ENCODE results near the gene ATG13.

Gene ATG13

GRCh38 chr11:46680815-46681214 lies 63.5 kb downstream of the ATG13 start:
- 98% methylated on average over 19 of the region's 22 CpGs for WGBS
- H3K18ac ChIP-seq (ENCODE audit: low read depth in 1 of 2, low read length in 2 of 2), result no peak overlapping the region
- H3K23ac ChIP-seq (ENCODE audit: low read length in 2 of 2), result no peak overlapping the region

DNA sequence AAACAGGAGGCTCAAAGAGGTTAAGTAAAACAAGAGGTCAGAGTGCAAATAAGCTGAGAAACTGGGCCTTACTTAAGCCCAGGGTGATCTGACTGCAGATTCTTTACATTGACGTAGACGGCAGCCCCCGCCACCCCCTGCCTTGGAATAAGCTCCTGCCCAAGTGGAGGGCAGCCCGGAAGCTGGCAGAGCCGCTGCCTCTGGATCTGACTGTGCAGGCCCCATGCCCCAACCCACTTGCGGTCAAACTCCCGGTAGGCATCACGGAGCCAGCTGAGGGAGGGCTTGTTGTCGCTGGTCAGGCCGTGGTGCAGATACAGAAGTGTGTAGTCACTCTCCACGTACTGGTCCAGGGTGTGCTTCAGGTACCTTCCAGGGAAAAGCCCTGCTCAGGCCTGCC lies 64.5 kb downstream of the ATG13 start:
- 98% methylated on average over 11 of the region's 11 CpGs for WGBS
- H3K27ac ChIP-seq (ENCODE audit: low read length, poor library complexity, severe bottlenecking), result no peak overlapping the region
- no peak overlapping the region for H3K4me2 ChIP-seq (ENCODE audit: low read length, poor library complexity, severe bottlenecking)
- H2AK5ac ChIP-seq (ENCODE audit: low read length, severe bottlenecking), result no peak overlapping the region
- peaks cover 9% of the 10 kb centered on the region for H3K4me1 ChIP-seq (ENCODE audit: control insufficient read depth, insufficient read depth, low read depth, low read length)
- H3K79me1 ChIP-seq (replicated peaks; ENCODE audit: low read length, poor library complexity, severe bottlenecking), result peaks cover 31% of the 10 kb centered on the region
- no peak overlapping the region for H2BK5ac ChIP-seq (ENCODE audit: low read depth, low read length, poor library complexity, severe bottlenecking)
- H2BK12ac ChIP-seq (ENCODE audit: low read length in 2 of 2), result no peak overlapping the region
- H2AFZ ChIP-seq (ENCODE audit: low read depth, low read length), result no peak overlapping the region
- H3K18ac ChIP-seq (ENCODE audit: low read depth in 1 of 2, low read length in 2 of 2), result no peak overlapping the region
- H4K8ac ChIP-seq (ENCODE audit: low read length), result no peak overlapping the region
- no peak overlapping the region for H3K14ac ChIP-seq (ENCODE audit: low read length in 2 of 2)
- H3K9ac ChIP-seq (ENCODE audit: low read length), result no peak overlapping the region
- H2BK120ac ChIP-seq (ENCODE audit: low read depth, low read length), result no peak overlapping the region
- H3K23ac ChIP-seq (ENCODE audit: low read length in 2 of 2), result no peak overlapping the region
- no peak overlapping the region for H2BK15ac ChIP-seq (ENCODE audit: low read depth, poor library complexity, severe bottlenecking)
- no peak overlapping the region for H4K91ac ChIP-seq (ENCODE audit: low read length)
- H3K4me3 ChIP-seq (ENCODE audit: insufficient read depth in 1 of 2, low read depth in 1 of 2, low read length in 2 of 2), result peak overlapping the region in 1 of 2 experiments; percentile 30
- H3K9me3 ChIP-seq (ENCODE audit: control insufficient read depth, low read length), result no peaks in the 10 kb centered on the region
- DNase-seq, result no peak
- no peaks in the 10 kb centered on the region for H3K27me3 ChIP-seq (ENCODE audit: control insufficient read depth in 1 of 2, insufficient read depth in 1 of 2, low read length in 2 of 2)
- peaks cover 73 to 87% of the 10 kb centered on the region in 2 experiments for H3K36me3 ChIP-seq (ENCODE audit: control insufficient read depth in 1 of 2, insufficient read depth in 2 of 2, low read depth in 1 of 2, low read length in 2 of 2)
- no peak overlapping the region for H3K4ac ChIP-seq (ENCODE audit: low read depth in 1 of 2, low read length in 2 of 2)

More at GRCh38 chr11:46680815-46681214, 63.5 kb downstream of the ATG13 start:
- peaks cover 74 to 88% of the 10 kb centered on the region in 2 experiments for H3K36me3 ChIP-seq (ENCODE audit: control insufficient read depth in 1 of 2, insufficient read depth in 2 of 2, low read depth in 1 of 2, low read length in 2 of 2)
- H3K4ac ChIP-seq (ENCODE audit: low read depth in 1 of 2, low read length in 2 of 2), result no peak overlapping the region
- no peak overlapping the region for H2AFZ ChIP-seq (ENCODE audit: low read depth, low read length)
- H3K4me3 ChIP-seq (ENCODE audit: insufficient read depth in 1 of 2, low read depth in 1 of 2, low read length in 2 of 2), result no peak overlapping the region
- H2BK120ac ChIP-seq (ENCODE audit: low read depth, low read length), result no peak overlapping the region
- DNase-seq, result no peak
- no peak overlapping the region for H3K4me2 ChIP-seq (ENCODE audit: low read length, poor library complexity, severe bottlenecking)
- H4K8ac ChIP-seq (ENCODE audit: low read length), result no peak overlapping the region
- H4K91ac ChIP-seq (ENCODE audit: low read length), result no peak overlapping the region
- no peak overlapping the region for H3K27ac ChIP-seq (ENCODE audit: low read length, poor library complexity, severe bottlenecking)
- H3K4me1 ChIP-seq (ENCODE audit: control insufficient read depth, insufficient read depth, low read depth, low read length), result peaks cover 19% of the 10 kb centered on the region
- H2BK15ac ChIP-seq (ENCODE audit: low read depth, poor library complexity, severe bottlenecking), result peak overlapping the region; percentile 12
- no peak overlapping the region for H2AK5ac ChIP-seq (ENCODE audit: low read length, severe bottlenecking)
- H3K9ac ChIP-seq (ENCODE audit: low read length), result no peak overlapping the region
- H3K9me3 ChIP-seq (ENCODE audit: control insufficient read depth, low read length), result no peaks in the 10 kb centered on the region
- H3K79me1 ChIP-seq (replicated peaks; ENCODE audit: low read length, poor library complexity, severe bottlenecking), result peaks cover 30% of the 10 kb centered on the region
- H2BK12ac ChIP-seq (ENCODE audit: low read length in 2 of 2), result no peak overlapping the region
- H3K27me3 ChIP-seq (ENCODE audit: control insufficient read depth in 1 of 2, insufficient read depth in 1 of 2, low read length in 2 of 2), result no peaks in the 10 kb centered on the region
- no peak overlapping the region for H2BK5ac ChIP-seq (ENCODE audit: low read depth, low read length, poor library complexity, severe bottlenecking)
- H3K14ac ChIP-seq (ENCODE audit: low read length in 2 of 2), result no peak overlapping the region

DNA sequence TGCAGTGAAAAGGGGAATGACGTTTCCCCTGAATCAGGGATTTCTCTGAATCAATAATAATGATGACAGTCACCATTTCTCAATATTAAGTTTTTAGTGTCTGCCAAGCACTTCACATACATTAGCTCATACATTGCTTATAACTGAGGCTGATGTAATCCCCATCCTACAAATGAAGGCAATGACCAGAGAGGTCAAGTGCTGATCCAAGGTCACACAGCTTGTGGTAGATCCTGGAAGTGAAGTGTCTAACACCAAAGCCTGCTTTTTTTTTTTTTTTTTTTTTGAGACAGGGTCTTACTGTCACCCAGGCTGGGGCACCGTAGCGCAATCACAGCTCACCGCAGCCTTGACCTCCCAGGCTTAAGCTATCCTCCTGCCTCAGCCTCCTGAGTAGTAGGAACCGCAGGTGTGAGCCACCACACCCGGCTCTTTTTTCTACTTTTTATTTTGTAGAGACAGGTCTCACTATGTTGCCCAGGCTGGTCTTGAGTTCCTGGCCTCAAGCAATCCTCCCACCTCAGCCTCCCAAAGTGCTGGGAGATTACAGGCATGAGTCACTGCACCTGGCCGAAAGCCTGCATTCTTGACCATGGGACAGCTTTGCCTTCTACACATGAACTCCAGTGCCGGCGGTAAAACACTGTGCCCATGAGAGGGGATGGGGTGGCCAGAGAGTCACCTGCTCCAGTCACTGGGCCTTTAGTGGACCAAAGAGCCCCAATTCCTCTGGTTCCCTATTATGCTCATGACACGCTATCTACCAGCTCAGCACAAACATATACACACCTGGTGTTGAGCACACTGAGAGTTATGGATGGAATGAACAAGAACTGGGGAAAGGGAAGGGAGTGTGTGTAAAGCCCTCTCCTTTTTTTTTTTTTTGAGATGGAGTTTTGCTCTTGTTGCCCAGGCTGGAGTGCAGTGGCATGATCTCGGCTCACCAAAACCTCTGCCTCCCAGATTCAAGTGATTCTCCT lies 65.7 kb downstream of the ATG13 start:
- H3K27ac ChIP-seq (ENCODE audit: low read length, poor library complexity, severe bottlenecking), result no peak overlapping the region

GRCh38 chr11:46684367-46684766 lies 67.0 kb downstream of the ATG13 start:
- WGBS, result 83% methylated on average over 2 of the region's 3 CpGs
- H3K14ac ChIP-seq (ENCODE audit: low read length in 2 of 2), result no peak overlapping the region
- peaks cover 44% of the 10 kb centered on the region for H3K79me1 ChIP-seq (replicated peaks; ENCODE audit: low read length, poor library complexity, severe bottlenecking)
- no peak overlapping the region for H2AFZ ChIP-seq (ENCODE audit: low read depth, low read length)
- no peak overlapping the region for H2BK12ac ChIP-seq (ENCODE audit: low read length in 2 of 2)
- no peaks in the 10 kb centered on the region for H3K27me3 ChIP-seq (ENCODE audit: control insufficient read depth in 1 of 2, insufficient read depth in 1 of 2, low read length in 2 of 2)
- H3K23ac ChIP-seq (ENCODE audit: low read length in 2 of 2), result no peak overlapping the region
- no peaks in the 10 kb centered on the region for H3K9me3 ChIP-seq (ENCODE audit: control insufficient read depth, low read length)
- no peak overlapping the region for H3K4me3 ChIP-seq (ENCODE audit: insufficient read depth in 1 of 2, low read depth in 1 of 2, low read length in 2 of 2)
- peaks cover 2% of the 10 kb centered on the region for H3K4me1 ChIP-seq (ENCODE audit: control insufficient read depth, insufficient read depth, low read depth, low read length)
- H3K9ac ChIP-seq (ENCODE audit: low read length), result peak overlapping the region; percentile 50
- peak; percentile 43 for DNase-seq
- no peak overlapping the region for H2BK15ac ChIP-seq (ENCODE audit: low read depth, poor library complexity, severe bottlenecking)
- no peak overlapping the region for H3K18ac ChIP-seq (ENCODE audit: low read depth in 1 of 2, low read length in 2 of 2)
- H2BK120ac ChIP-seq (ENCODE audit: low read depth, low read length), result no peak overlapping the region
- H4K91ac ChIP-seq (ENCODE audit: low read length), result no peak overlapping the region
- H3K4me2 ChIP-seq (ENCODE audit: low read length, poor library complexity, severe bottlenecking), result no peak overlapping the region
- no peak overlapping the region for H4K8ac ChIP-seq (ENCODE audit: low read length)
- H3K27ac ChIP-seq (ENCODE audit: low read length, poor library complexity, severe bottlenecking), result no peak overlapping the region
- H2AK5ac ChIP-seq (ENCODE audit: low read length, severe bottlenecking), result no peak overlapping the region
- H3K36me3 ChIP-seq (ENCODE audit: control insufficient read depth in 1 of 2, insufficient read depth in 2 of 2, low read depth in 1 of 2, low read length in 2 of 2), result peaks cover 68 to 84% of the 10 kb centered on the region in 2 experiments
- no peak overlapping the region for H2BK5ac ChIP-seq (ENCODE audit: low read depth, low read length, poor library complexity, severe bottlenecking)
- no peak overlapping the region for H3K4ac ChIP-seq (ENCODE audit: low read depth in 1 of 2, low read length in 2 of 2)

More for the DNA sequence above, 65.7 kb downstream of the ATG13 start:
- Histone ChIP-seq H3K4me2 (ENCODE audit: low read length, poor library complexity, severe bottlenecking) (no peak overlapping the region), H3K79me1 (replicated peaks; ENCODE audit: low read length, poor library complexity, severe bottlenecking) (peaks cover 40% of the 10 kb centered on the region), H3K9me3 (ENCODE audit: control insufficient read depth, low read length) (no peaks in the 10 kb centered on the region), H3K4me1 (ENCODE audit: control insufficient read depth, insufficient read depth, low read depth, low read length) (peaks cover 8% of the 10 kb centered on the region), H4K8ac (ENCODE audit: low read length) (no peak overlapping the region), H3K4me3 (ENCODE audit: insufficient read depth in 1 of 2, low read depth in 1 of 2, low read length in 2 of 2) (no peak overlapping the region), H3K14ac (ENCODE audit: low read length in 2 of 2) (no peak overlapping the region), H3K9ac (ENCODE audit: low read length) (peak overlapping the region; percentile 12), H2BK15ac (ENCODE audit: low read depth, poor library complexity, severe bottlenecking) (no peak overlapping the region), H3K18ac (ENCODE audit: low read depth in 1 of 2, low read length in 2 of 2) (no peak overlapping the region), H3K23ac (ENCODE audit: low read length in 2 of 2) (no peak overlapping the region), H3K27me3 (ENCODE audit: control insufficient read depth in 1 of 2, insufficient read depth in 1 of 2, low read length in 2 of 2) (no peaks in the 10 kb centered on the region), H2BK120ac (ENCODE audit: low read depth, low read length) (no peak overlapping the region), H2AK5ac (ENCODE audit: low read length, severe bottlenecking) (no peak overlapping the region), H2BK5ac (ENCODE audit: low read depth, low read length, poor library complexity, severe bottlenecking) (no peak overlapping the region), H2AFZ (ENCODE audit: low read depth, low read length) (no peak overlapping the region), H4K91ac (ENCODE audit: low read length) (no peak overlapping the region), H3K36me3 (ENCODE audit: control insufficient read depth in 1 of 2, insufficient read depth in 2 of 2, low read depth in 1 of 2, low read length in 2 of 2) (peaks cover 75 to 87% of the 10 kb centered on the region in 2 experiments), H2BK12ac (ENCODE audit: low read length in 2 of 2) (no peak overlapping the region), H3K4ac (ENCODE audit: low read depth in 1 of 2, low read length in 2 of 2) (no peak overlapping the region)
- peak; percentile 45 for DNase-seq
- 99% methylated on average over 9 of the region's 11 CpGs for WGBS
